K562 (cell line): ENCODE results near the gene TRMT2A. TPM values are rescaled to one million over a fixed set of nuclear protein-coding genes. Genes with fewer than 3 reads are reported as not detected.
A peak's percentile ranks its signal among the peaks of the same experiment; 100 is the strongest.

Experiments
- ATAC-seq: fragments of 200-7000 bp; cut with Tn5 transposase; 3 replicates; pipeline ENCODE4 v1.9.1; 2020; ENCODE audit warnings: moderate library complexity
- BruUV-seq: library from RNA; stranded (reverse); fragments of 400-500 nt; replicated peaks from 2 replicates; lab custom pipeline; 2021; lab: Mats Ljungman, UMichigan
- CTCF ChIA-PET: fragments of 300-600 bp; formaldehyde crosslinking; extraction: SDS; loops from one replicate; lab custom pipeline; 2021; ENCODE audit warnings: low intra/inter-chr PET ratio; lab: Yijun Ruan, JAX
- POLR2A ChIA-PET: fragments of 300-600, 350-650 bp; sonication (Branson Sonifier 250); formaldehyde crosslinking; extraction: SDS; loops from one replicate; lab custom pipeline; 2021; ENCODE audit warnings: antibody characterized with exemption, inconsistent platforms; lab: Yijun Ruan, JAX
- DNase-seq, 4 experiments: peaks; one replicate each; pipeline versions ENCODE4 v3.0.0 to v3.0.0-alpha.2; 2011 to 2018; ENCODE audit warnings: low spot score in 3 of 4, mixed read lengths in 3 of 4; ENCODE audit errors: extremely low read depth in 1 of 4
- FAIRE-seq: peaks from 2 replicates; lab custom pipeline; 2011; peaks lifted over from hg19 to GRCh38; lab: Jason Lieb, UNC
- H2AFZ ChIP-seq: 2 replicates; pipeline ENCODE4 v1.6.0; 2011; ENCODE audit warnings: low read depth, low read length, control low read depth, inconsistent platforms
- H3K27ac ChIP-seq: fragments of 200-600 bp; 3 replicates; pipeline ENCODE4 v1.8.0; 2011; ENCODE audit warnings: low read depth, mild to moderate bottlenecking, control low read depth, inconsistent platforms, low read length, moderate library complexity, mixed read lengths; ENCODE audit errors: extremely low read depth
- H3K27me3 ChIP-seq, 2 experiments: fragments of 300-600 bp in 1 of 2; 2 replicates in 1 of 2; 3 replicates in 1 of 2; pipeline versions ENCODE4 v1.6.0 to v1.8.0; 2011; ENCODE audit warnings: inconsistent platforms in 2 of 2, low read length in 2 of 2, mild to moderate bottlenecking in 1 of 2, mixed read lengths in 1 of 2, moderate library complexity in 1 of 2; ENCODE audit not compliant: control insufficient read depth in 2 of 2, insufficient read depth in 2 of 2
- H3K36me3 ChIP-seq: fragments of 300-600 bp; 3 replicates; pipeline ENCODE4 v1.8.0; 2011; ENCODE audit warnings: mild to moderate bottlenecking, low read length, inconsistent platforms; ENCODE audit not compliant: control insufficient read depth, insufficient read depth
- H3K4me1 ChIP-seq, 2 experiments: fragments of 200-600 bp in 1 of 2; replicated peaks in 1 of 2; 2 replicates in 1 of 2; 3 replicates in 1 of 2; pipeline versions ENCODE4 v1.5.1 to v1.8.0; 2011; ENCODE audit warnings: inconsistent platforms in 2 of 2, low read length in 2 of 2, mild to moderate bottlenecking in 1 of 2, mixed read lengths in 1 of 2, moderate library complexity in 1 of 2; ENCODE audit not compliant: control insufficient read depth in 2 of 2, insufficient read depth in 2 of 2
- H3K4me2 ChIP-seq: 2 replicates; pipeline ENCODE4 v1.6.1; 2011; ENCODE audit warnings: low read length, control low read depth, inconsistent platforms, mixed read lengths; ENCODE audit not compliant: insufficient read depth
- H3K4me3 ChIP-seq: fragments of 200-600 bp; sonication (generic), shearing (Covaris generic); 2 replicates; pipeline ENCODE4 v1.5.1; 2016; ENCODE audit warnings: control low read depth, inconsistent platforms
- H3K79me2 ChIP-seq: fragments of 200-600 bp; 3 replicates; pipeline ENCODE4 v1.8.0; 2011; ENCODE audit warnings: low read length, inconsistent platforms; ENCODE audit not compliant: control insufficient read depth, insufficient read depth
- H3K9ac ChIP-seq, 2 experiments: 2 replicates each; pipeline versions ENCODE4 v1.6.0 to v1.6.1; 2011; ENCODE audit warnings: low read depth in 2 of 2, low read length in 2 of 2, control low read depth in 1 of 2, inconsistent platforms in 1 of 2, mild to moderate bottlenecking in 1 of 2, mixed read lengths in 1 of 2; ENCODE audit not compliant: insufficient read depth in 1 of 2
- H3K9me1 ChIP-seq: one replicate; pipeline ENCODE4 v1.6.0; 2011; ENCODE audit warnings: inconsistent platforms, mild to moderate bottlenecking, low read length, moderate library complexity; ENCODE audit not compliant: control insufficient read depth, insufficient read depth
- H3K9me3 ChIP-seq: replicated peaks from 2 replicates; pipeline ENCODE4 v1.5.1; 2011; ENCODE audit warnings: low read depth, low read length, inconsistent platforms; ENCODE audit not compliant: control insufficient read depth, insufficient read depth
- H4K20me1 ChIP-seq: replicated peaks from 2 replicates; pipeline ENCODE4 v1.6.1; 2011; ENCODE audit warnings: low read length, inconsistent platforms, mixed read lengths; ENCODE audit not compliant: control insufficient read depth, insufficient read depth
- BRD9 ChIP-seq: fragments of 450-650 bp; IDR thresholded peaks from 2 replicates; pipeline ENCODE4 v1.6.1; 2018; ENCODE audit warnings: low read depth; ENCODE audit not compliant: partially characterized antibody
- CEBPB ChIP-seq: fragments of 450-650 bp; IDR thresholded peaks from 2 replicates; pipeline ENCODE4 v1.6.1; 2016; ENCODE audit warnings: missing genetic modification characterization, missing compliant biosample characterization
- HDAC1 ChIP-seq, 2 experiments: fragments of 450-650 bp; IDR thresholded peaks; 2 replicates each; pipeline ENCODE4 v1.6.1; 2016 to 2017; ENCODE audit warnings: inconsistent platforms in 1 of 2, mild to moderate bottlenecking in 1 of 2, moderate library complexity in 1 of 2
- HDGF ChIP-seq: fragments of 450-650 bp; IDR thresholded peaks from 2 replicates; pipeline ENCODE4 v1.6.1; 2016
- KLF16 ChIP-seq: IDR thresholded peaks from 2 replicates; pipeline ENCODE4 v1.6.1; 2016; ENCODE audit warnings: antibody characterized with exemption
- NFATC3 ChIP-seq: fragments of 450-650 bp; IDR thresholded peaks from 2 replicates; pipeline ENCODE4 v1.6.1; 2017; ENCODE audit warnings: mild to moderate bottlenecking
- RHOXF2B ChIP-seq: fragments of 250-450 bp; sonication (Bioruptor Pico); conservative IDR thresholded peaks from 2 replicates; pipeline ENCODE4 v1.5.1; 2021
- SMAD2 ChIP-seq: fragments of 150-350 bp; IDR thresholded peaks from 2 replicates; pipeline ENCODE4 v1.6.1; 2014; ENCODE audit warnings: low read depth, mild to moderate bottlenecking, low read length
- SRSF7 ChIP-seq: fragments of 200-400 bp; formaldehyde crosslinking; optimal IDR thresholded peaks from 2 replicates; pipeline ENCODE3; 2017; ENCODE audit warnings: mild to moderate bottlenecking, low read depth, low read length
- ZNF699 ChIP-seq: fragments of 250-450 bp; sonication (Bioruptor Pico); IDR thresholded peaks from 2 replicates; pipeline ENCODE4 v1.8.0; 2021; ENCODE audit warnings: mild to moderate bottlenecking, moderate library complexity; ENCODE audit not compliant: insufficient replicate concordance
- WGBS: fragments of 100-300 bp; shearing (Covaris generic); methylation state at CpG from one replicate; pipeline ENCODE4 v1.1.6; 2016; ENCODE audit warnings: low coverage, mixed read lengths; ENCODE audit not compliant: insufficient coverage; ENCODE audit errors: missing lambda C conversion rate; 5-methylcytosine and 5-hydroxymethylcytosine counted together
- in situ Hi-C: fragments of 300-500 bp; cut with MboI; formaldehyde crosslinking; loops from 4 replicates; pipeline ENCODE4 v1.15.0; 2018; ENCODE audit warnings: inconsistent platforms, mixed read lengths
- intact Hi-C: fragments of 100-400 bp; cut with micrococcal nuclease; formaldehyde crosslinking; loops from 2 replicates; pipeline ENCODE4 v1.14.2; 2022
- polyA plus RNA-seq, 8 experiments: library from polyadenylated mRNA; depleted of rRNA in 4 of 8; stranded (reverse) in 5 of 8; unstranded in 3 of 8; fragments of >200 nt; fragmentation: Nextera tagmentation in 2 of 8; fragmentation: Illumina TruSeq in 1 of 8; extraction: Ambion mirVana in 2 of 8; extraction: Trizol in 1 of 8; gene quantifications; 2 replicates each; pipeline versions ENCODE4 v1.2.1 to v1.2.3, GENCODE V29; 2011 to 2014; ENCODE audit warnings: inconsistent platforms in 1 of 8, missing spikeins in 1 of 8
- total RNA-seq, 7 experiments: library from RNA; depleted of rRNA in 6 of 7; stranded (reverse); fragments of >200 nt in 6 of 7; fragmentation: Illumina TruSeq in 2 of 7; extraction: Trizol in 2 of 7; gene quantifications; 2 replicates each; pipeline versions ENCODE4 v1.2.1 to v1.2.3, GENCODE V29; 2011 to 2021; ENCODE audit warnings: low replicate concordance in 1 of 7
- TF ChIP-seq, protein P1 (sequence below): sonication (generic); formaldehyde crosslinking; IDR thresholded peaks from 2 replicates; pipeline ENCODE4 v1.8.0; 2022; ENCODE audit warnings: mild to moderate bottlenecking, missing genetic modification reagents
- TF ChIP-seq, protein P2 (sequence below): sonication (generic); formaldehyde crosslinking; IDR thresholded peaks from 2 replicates; pipeline ENCODE4 v1.8.0; 2022; ENCODE audit warnings: missing genetic modification reagents, mild to moderate bottlenecking, moderate library complexity, borderline replicate concordance

Gene TRMT2A
- total and polyA plus RNA-seq, 9 of the 15 experiments (the other 6 are each of a cell fraction or from before 2014, with no cell fraction given), result 1.6 to 265 (median 140) TPM

DNA sequence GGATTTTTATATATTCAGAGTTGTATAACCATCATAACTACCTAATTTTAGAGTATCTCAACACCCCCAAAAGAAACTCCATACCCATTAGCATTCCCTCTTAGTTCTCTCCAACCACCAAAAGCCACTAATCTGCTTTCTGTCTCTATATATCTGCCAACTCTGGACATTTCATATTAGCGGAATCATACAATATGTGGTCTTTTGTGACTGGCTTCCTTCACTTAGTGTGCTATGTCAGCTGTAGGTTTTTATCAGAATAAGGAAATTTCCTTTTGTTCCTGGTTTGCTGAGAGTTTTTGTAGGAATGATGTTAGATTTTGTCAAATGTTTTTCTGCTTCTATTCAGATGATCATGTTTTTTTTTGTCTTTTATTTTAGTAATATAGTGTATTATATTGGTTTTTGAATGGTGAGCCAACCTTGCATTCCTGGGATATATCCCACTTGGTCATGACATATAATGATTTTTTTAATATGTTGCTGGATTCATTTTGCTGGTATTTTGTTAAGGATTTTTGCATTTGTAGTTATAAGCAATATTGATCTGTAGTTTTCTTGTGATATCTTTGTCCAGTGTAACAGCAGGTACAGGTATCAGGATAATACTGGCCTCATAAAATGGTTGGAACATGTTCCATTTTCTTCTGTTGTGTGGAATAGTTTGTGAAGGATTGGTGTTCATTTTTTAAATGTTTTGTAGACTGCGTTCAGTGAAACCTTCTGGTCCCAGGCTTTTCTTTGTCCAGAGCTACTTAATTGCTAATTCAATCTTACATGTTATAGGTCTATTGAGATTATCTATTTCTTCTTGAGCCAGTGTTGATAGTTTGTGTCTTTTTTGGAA is 20.2 kb downstream of the TRMT2A start (continued):
- TF ChIP-seq ZNF699 (peak; percentile 35), HDGF (no peak), SRSF7 (no peak), SMAD2 (no peak), NFATC3 (0 out of 2 replicates have a peak, but pooled peaks have one; percentile 13), HDAC1 (IDR thresholded peaks at IDR 0.05) (peak in 1 of 2 experiments; percentile 46; a peak in 1 of 4 replicates), KLF16 (no peak), CEBPB (tag) (no peak), BRD9 (peak; percentile 6)
- TF ChIP-seq, protein P1, sequence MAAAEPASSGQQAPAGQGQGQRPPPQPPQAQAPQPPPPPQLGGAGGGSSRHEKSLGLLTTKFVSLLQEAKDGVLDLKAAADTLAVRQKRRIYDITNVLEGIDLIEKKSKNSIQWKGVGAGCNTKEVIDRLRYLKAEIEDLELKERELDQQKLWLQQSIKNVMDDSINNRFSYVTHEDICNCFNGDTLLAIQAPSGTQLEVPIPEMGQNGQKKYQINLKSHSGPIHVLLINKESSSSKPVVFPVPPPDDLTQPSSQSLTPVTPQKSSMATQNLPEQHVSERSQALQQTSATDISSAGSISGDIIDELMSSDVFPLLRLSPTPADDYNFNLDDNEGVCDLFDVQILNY (CRISPR knock-in tag), result no peak

DNA sequence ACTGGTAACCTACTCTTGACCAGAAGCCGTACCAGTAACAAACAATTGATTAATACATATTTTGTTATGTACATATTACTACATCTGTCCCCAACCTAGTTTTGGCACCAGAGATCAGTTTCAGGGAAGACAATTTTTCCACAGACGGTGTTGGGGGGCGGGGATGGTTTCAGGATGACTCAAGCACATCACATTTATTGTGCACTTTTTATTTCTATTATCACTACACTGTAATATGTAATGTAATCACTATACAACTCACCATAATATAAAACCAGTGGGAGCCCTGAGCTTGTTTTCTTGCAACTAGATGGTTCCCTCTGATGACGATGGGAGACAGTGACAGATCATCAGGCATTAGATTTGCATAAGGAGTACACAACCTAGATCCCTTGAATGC is 21.5 kb downstream of the TRMT2A start:
- Histone ChIP-seq H2AFZ (no peak overlapping the region), H3K4me1 (peaks cover 0 to 4% of the 10 kb centered on the region in 2 experiments; a peak in 1 of 5 replicates), H3K27me3 (no peaks in the 10 kb centered on the region), H3K4me3 (no peak overlapping the region), H3K9me1 (no peaks in the 10 kb centered on the region), H3K4me2 (no peak overlapping the region), H3K27ac (no peak overlapping the region), H3K36me3 (peaks cover 97% of the 10 kb centered on the region), H3K9ac (no peak overlapping the region), H3K79me2 (peaks cover 64% of the 10 kb centered on the region), H4K20me1 (peaks cover 12% of the 10 kb centered on the region; the same call in 1 of the 2 replicates), H3K9me3 (no peaks in the 10 kb centered on the region; the same call in 1 of the 2 replicates)
- ATAC-seq (no peak), FAIRE-seq (no peak), DNase-seq (no peak)
- no TSS peak for BruUV-seq
- in situ Hi-C loops (no loop called here), intact Hi-C loops (no loop called here)
- WGBS, result 93% methylated on average over 4 of the region's 4 CpGs
- POLR2A ChIA-PET, result interaction anchor here (1.0 to 19.4 kb wide), 4 partner anchors 13 to 107 kb away, joined by 3 to 513 read pairs (median 74); partner anchors contain the start of genes DGCR8, RANBP1 and TRMT2A
- CTCF ChIA-PET, result no interaction called here
- TF ChIP-seq, protein P2, sequence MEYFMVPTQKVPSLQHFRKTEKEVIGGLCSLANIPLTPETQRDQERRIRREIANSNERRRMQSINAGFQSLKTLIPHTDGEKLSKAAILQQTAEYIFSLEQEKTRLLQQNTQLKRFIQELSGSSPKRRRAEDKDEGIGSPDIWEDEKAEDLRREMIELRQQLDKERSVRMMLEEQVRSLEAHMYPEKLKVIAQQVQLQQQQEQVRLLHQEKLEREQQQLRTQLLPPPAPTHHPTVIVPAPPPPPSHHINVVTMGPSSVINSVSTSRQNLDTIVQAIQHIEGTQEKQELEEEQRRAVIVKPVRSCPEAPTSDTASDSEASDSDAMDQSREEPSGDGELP (CRISPR knock-in tag), result no peak
- 0 out of 2 replicates have a peak, but pooled peaks have one; percentile 49 for TF ChIP-seq RHOXF2B
